ENCODE results near the gene ZNF98. TPM values are rescaled to one million over a fixed set of nuclear protein-coding genes. Genes with fewer than 3 reads are reported as not detected.

ZNF98 gene
- total RNA-seq, 2 experiments from 2014 or later, result not detected

DNA sequence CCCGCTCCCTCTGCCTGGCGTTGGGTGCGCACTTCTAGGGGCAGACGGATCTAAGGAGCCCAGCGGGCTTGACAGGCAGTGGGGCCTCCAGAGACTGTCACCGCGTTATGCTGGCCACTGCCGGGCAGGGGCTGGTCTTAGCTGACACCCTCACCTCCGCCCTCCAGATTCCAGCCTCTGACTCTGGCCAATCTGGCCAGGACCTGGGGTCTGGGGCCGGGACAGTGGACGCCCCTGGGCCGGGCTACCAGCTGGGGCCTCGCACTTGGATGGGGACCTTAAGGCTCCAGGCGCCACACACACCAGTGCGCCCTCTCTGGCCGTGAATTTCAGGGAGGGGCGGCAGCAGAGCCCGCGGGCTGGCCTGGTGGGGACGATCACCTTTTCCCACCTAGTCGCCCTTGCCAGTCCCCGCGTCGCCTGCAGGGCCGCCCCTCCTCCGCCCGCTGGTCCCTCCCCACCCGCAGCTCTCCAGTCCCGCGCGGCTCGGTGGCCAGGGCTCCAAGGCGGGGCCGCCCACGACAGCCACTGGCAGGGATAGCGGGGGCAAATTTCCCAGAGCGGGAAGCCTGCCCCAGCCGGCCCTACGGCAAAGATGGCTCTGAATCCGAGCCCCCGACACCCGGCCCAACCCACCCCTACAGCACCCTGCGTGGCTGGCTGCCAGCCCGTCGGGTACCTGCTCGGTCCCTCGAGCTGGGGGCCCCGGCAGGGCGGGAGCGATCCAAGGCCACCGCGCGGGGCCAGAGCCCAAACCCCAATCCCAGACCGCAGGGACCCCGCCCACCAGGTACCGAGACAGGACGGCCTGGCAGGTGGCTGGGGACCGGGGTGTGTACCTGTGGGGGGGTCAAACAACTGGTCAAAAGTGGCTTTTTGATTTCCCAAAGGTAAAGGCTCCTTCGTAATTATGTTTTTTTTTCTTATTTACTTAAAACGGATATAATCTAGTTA lies 6.1 kb upstream of the ZNF98 start:
- H3K36me3 Mint-ChIP-seq (ENCODE audit: low read depth), result no peaks in the 10 kb centered on the region
- DNase-seq (no peak), ATAC-seq (ENCODE audit: poor library complexity) (no peak)
- no peak overlapping the region for H3K27ac Mint-ChIP-seq
- peaks cover 6% of the 10 kb centered on the region for H3K9me3 Mint-ChIP-seq
- intact Hi-C loops (cut with DNase I, micrococcal nuclease), result no loop called here
- ChIA-PET CTCF (no interaction called here), POLR2A (no interaction called here)
- Histone ChIP-seq H3K4me3 (ENCODE audit: low read length) (no peak overlapping the region), H3K27me3 (ENCODE audit: control insufficient read depth in 1 of 2, insufficient read depth in 2 of 2, low read length in 2 of 2) (peaks cover 0 to 7% of the 10 kb centered on the region in 2 experiments), H3K36me3 (ENCODE audit: insufficient read depth, low read length) (no peaks in the 10 kb centered on the region), H3K9me3 (ENCODE audit: control insufficient read depth in 1 of 2, insufficient read depth in 1 of 2, low read length in 2 of 2) (peaks cover 35 to 51% of the 10 kb centered on the region in 2 experiments), H3K4me1 (ENCODE audit: insufficient read depth, low read length) (no peaks in the 10 kb centered on the region), H3K27ac (ENCODE audit: low read depth in 1 of 2, low read length in 2 of 2) (no peak overlapping the region)
- TF ChIP-seq, protein P1, sequence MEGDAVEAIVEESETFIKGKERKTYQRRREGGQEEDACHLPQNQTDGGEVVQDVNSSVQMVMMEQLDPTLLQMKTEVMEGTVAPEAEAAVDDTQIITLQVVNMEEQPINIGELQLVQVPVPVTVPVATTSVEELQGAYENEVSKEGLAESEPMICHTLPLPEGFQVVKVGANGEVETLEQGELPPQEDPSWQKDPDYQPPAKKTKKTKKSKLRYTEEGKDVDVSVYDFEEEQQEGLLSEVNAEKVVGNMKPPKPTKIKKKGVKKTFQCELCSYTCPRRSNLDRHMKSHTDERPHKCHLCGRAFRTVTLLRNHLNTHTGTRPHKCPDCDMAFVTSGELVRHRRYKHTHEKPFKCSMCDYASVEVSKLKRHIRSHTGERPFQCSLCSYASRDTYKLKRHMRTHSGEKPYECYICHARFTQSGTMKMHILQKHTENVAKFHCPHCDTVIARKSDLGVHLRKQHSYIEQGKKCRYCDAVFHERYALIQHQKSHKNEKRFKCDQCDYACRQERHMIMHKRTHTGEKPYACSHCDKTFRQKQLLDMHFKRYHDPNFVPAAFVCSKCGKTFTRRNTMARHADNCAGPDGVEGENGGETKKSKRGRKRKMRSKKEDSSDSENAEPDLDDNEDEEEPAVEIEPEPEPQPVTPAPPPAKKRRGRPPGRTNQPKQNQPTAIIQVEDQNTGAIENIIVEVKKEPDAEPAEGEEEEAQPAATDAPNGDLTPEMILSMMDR (IDR thresholded peaks at IDR 0.05), result no peak
- H3K4me1 Mint-ChIP-seq (ENCODE audit: low read depth), result no peaks in the 10 kb centered on the region
- H3K4me3 Mint-ChIP-seq, result no peak overlapping the region
- no peaks in the 10 kb centered on the region for H3K27me3 Mint-ChIP-seq

DNA sequence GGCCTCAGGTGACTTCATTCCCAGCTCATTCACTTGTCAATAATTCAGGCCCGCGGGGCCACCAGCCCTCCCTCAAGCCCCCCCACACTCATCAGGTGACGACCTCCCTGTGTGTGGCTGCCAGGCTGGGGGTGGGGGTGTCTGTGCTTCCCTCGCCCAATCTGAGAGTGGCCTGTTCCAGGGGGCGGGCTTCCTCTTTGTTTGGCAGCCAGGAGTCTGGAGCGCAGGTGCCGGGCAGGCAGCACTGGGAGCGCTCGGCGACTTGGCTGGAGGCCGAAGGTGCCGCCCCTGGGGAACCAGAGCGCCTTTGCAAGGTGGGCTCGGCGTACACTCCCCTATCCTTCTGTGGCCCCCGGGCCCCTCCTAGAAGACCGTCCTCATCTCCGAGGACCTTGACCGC lies 5.4 kb upstream of the ZNF98 start:
- H3K4me1 ChIP-seq (ENCODE audit: insufficient read depth, low read length), result no peaks in the 10 kb centered on the region
- no peaks in the 10 kb centered on the region for H3K36me3 Mint-ChIP-seq (ENCODE audit: low read depth)
- H3K27me3 Mint-ChIP-seq, result no peaks in the 10 kb centered on the region
- intact Hi-C loops (cut with DNase I, micrococcal nuclease), result no loop called here
- peaks cover 0 to 7% of the 10 kb centered on the region in 2 experiments for H3K27me3 ChIP-seq (ENCODE audit: control insufficient read depth in 1 of 2, insufficient read depth in 2 of 2, low read length in 2 of 2)
- no peak overlapping the region for H3K4me3 Mint-ChIP-seq
- TF ChIP-seq, protein P1 (IDR thresholded peaks at IDR 0.05), result no peak
- H3K4me1 Mint-ChIP-seq (ENCODE audit: low read depth), result no peaks in the 10 kb centered on the region
- no peak for ATAC-seq (ENCODE audit: poor library complexity)
- no peaks in the 10 kb centered on the region for H3K36me3 ChIP-seq (ENCODE audit: insufficient read depth, low read length)
- DNase-seq, result no peak
- CTCF ChIA-PET, result no interaction called here
- H3K27ac Mint-ChIP-seq, result no peak overlapping the region
- peaks cover 31 to 51% of the 10 kb centered on the region in 2 experiments for H3K9me3 ChIP-seq (ENCODE audit: control insufficient read depth in 1 of 2, insufficient read depth in 1 of 2, low read length in 2 of 2)
- peaks cover 6% of the 10 kb centered on the region for H3K9me3 Mint-ChIP-seq
- POLR2A ChIA-PET, result no interaction called here
- H3K27ac ChIP-seq (ENCODE audit: low read depth in 1 of 2, low read length in 2 of 2), result no peak overlapping the region
- no peak overlapping the region for H3K4me3 ChIP-seq (ENCODE audit: low read length)

DNA sequence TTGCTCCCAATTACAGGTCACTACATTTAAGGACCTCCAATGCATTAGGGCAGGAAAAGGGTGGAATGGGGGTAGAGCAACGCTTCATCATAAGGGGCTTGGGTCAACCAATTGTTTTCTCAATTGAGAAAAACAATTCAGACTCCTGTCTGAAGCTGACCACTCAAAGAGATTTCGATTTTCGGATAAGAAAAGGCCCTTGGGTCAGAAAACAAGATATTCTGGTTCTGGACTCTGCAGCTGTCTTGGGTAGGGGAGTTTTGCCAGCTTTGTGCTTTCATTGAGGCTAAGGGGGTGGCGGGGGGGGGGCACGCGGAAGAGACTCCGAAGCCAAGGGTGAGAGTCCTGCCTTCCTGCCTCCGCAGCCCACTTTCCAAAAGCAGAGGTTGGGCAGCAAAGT lies 4.8 kb upstream of the ZNF98 start:
- Histone ChIP-seq H3K9me3 (ENCODE audit: control insufficient read depth in 1 of 2, insufficient read depth in 1 of 2, low read length in 2 of 2) (peaks cover 36 to 56% of the 10 kb centered on the region in 2 experiments), H3K4me1 (ENCODE audit: insufficient read depth, low read length) (no peaks in the 10 kb centered on the region), H3K27me3 (ENCODE audit: control insufficient read depth in 1 of 2, insufficient read depth in 2 of 2, low read length in 2 of 2) (peaks cover 0 to 7% of the 10 kb centered on the region in 2 experiments), H3K27ac (ENCODE audit: low read depth in 1 of 2, low read length in 2 of 2) (no peak overlapping the region), H3K4me3 (ENCODE audit: low read length) (no peak overlapping the region), H3K36me3 (ENCODE audit: insufficient read depth, low read length) (no peaks in the 10 kb centered on the region)
- ChIA-PET CTCF (no interaction called here), POLR2A (no interaction called here)
- no peak overlapping the region for H3K27ac Mint-ChIP-seq
- no peak for ATAC-seq (ENCODE audit: poor library complexity)
- intact Hi-C loops (cut with DNase I, micrococcal nuclease), result no loop called here
- H3K4me1 Mint-ChIP-seq (ENCODE audit: low read depth), result no peaks in the 10 kb centered on the region
- no peak overlapping the region for H3K4me3 Mint-ChIP-seq
- H3K36me3 Mint-ChIP-seq (ENCODE audit: low read depth), result no peaks in the 10 kb centered on the region
- no peak for DNase-seq
- TF ChIP-seq, protein P1 (IDR thresholded peaks at IDR 0.05), result no peak
- peaks cover 6% of the 10 kb centered on the region for H3K9me3 Mint-ChIP-seq
- no peaks in the 10 kb centered on the region for H3K27me3 Mint-ChIP-seq

Data from CD4-positive, alpha-beta T cell (primary cell).